HUES64 (cell line): ENCODE results near the gene PIRT.

Experiments
- H3K27ac ChIP-seq: 2 replicates; pipeline ENCODE4 v1.7.0; 2013; ENCODE audit warnings: low read depth, low read length, inconsistent platforms
- H3K27me3 ChIP-seq: 2 replicates; pipeline ENCODE4 v1.6.1; 2013; ENCODE audit warnings: mild to moderate bottlenecking, low read length; ENCODE audit not compliant: insufficient read depth
- H3K36me3 ChIP-seq: 2 replicates; pipeline ENCODE4 v1.6.1; 2013; ENCODE audit warnings: mild to moderate bottlenecking, low read length; ENCODE audit not compliant: insufficient read depth
- H3K4me1 ChIP-seq: 2 replicates; pipeline ENCODE4 v1.6.1; 2013; ENCODE audit warnings: mild to moderate bottlenecking, low read length, moderate library complexity; ENCODE audit not compliant: insufficient read depth
- H3K4me3 ChIP-seq: 2 replicates; pipeline ENCODE4 v1.5.1; 2013; ENCODE audit warnings: mild to moderate bottlenecking, low read length, moderate library complexity
- H3K9ac ChIP-seq: 2 replicates; pipeline ENCODE4 v1.6.1; 2013; ENCODE audit warnings: mild to moderate bottlenecking, low read depth, low read length
- H3K9me3 ChIP-seq: 2 replicates; pipeline ENCODE4 v1.6.1; 2013; ENCODE audit warnings: low read depth, low read length; ENCODE audit not compliant: insufficient read depth
- WGBS: fragments of 150-250, 120-280 bp; methylation state at CpG from one replicate; pipeline ENCODE4 v1.1.7; 2013; ENCODE audit warnings: missing lambda C conversion rate; 5-methylcytosine and 5-hydroxymethylcytosine counted together

PIRT gene

DNA sequence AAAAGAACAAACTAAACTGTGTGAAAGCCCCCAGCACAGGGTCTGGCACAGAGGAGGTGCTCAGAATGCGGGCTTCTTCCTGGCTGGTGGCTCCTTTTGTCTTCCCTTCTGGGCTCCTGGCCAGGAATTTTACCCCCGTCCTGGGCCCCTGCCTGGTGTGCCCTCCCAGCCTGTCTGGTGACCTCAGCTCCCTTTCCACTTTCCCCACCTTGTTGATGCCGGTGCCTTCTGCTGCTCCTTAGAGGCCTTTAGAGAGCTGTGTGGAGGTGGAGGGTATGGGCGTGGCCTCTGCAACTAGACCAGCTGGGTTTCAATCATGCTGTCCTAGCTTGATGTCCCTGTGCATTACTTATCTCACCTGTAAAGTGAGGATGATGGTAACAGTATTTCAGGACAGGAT, 16.8 kb downstream of the PIRT start:
- H3K4me3 ChIP-seq, result no peak overlapping the region
- 67% methylated on average over 3 of the region's 4 CpGs for WGBS
- no peaks in the 10 kb centered on the region for H3K36me3 ChIP-seq
- H3K27ac ChIP-seq, result no peak overlapping the region
- no peaks in the 10 kb centered on the region for H3K9me3 ChIP-seq
- no peaks in the 10 kb centered on the region for H3K4me1 ChIP-seq
- H3K9ac ChIP-seq, result no peak overlapping the region
- no peaks in the 10 kb centered on the region for H3K27me3 ChIP-seq

DNA sequence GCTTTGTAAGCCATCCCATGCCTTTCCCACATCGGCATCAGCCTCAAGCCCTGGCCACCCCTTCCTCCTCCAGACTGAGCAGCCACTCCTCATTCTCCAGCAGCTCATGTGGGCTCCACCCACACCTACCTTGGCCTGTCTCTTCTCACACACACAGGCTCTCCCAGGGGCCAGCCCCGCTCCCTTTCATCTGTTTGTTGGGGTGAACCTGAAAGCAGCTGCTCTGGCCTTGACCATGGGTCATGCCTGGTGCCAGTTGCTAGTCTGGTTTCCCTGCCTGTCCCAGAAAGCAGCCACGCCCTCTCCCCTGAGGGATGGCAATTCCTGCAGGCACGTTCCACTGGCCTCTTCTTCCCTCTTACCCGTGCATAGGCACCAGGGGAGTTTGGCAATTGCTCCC, 22.6 kb downstream of the PIRT start:
- Histone ChIP-seq H3K9ac (no peak overlapping the region), H3K27ac (no peak overlapping the region), H3K4me3 (no peak overlapping the region), H3K9me3 (no peaks in the 10 kb centered on the region), H3K4me1 (no peaks in the 10 kb centered on the region), H3K27me3 (no peaks in the 10 kb centered on the region), H3K36me3 (no peaks in the 10 kb centered on the region)
- whole genome bisulfite sequencing, result 89% methylated on average over 5 of the region's 5 CpGs

DNA sequence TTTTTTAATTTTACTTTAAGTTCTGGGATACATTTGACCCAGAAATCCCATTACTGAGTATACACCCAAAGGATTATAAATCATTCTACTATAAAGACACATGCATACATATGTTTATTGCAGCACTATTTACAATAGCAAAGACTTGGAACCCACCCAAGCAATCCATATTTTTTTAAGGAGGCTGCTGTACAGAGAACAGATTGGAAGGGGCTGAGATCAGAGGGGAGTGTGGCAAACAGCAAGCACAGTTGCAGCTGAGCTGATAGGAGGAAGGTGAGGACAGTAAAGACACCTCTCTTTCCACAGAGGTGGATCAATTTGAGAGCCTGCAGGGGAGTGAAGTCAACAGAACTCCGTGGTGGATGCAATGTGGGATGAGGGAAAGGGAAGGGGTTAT, 23.8 kb downstream of the PIRT start:
- H3K4me3 ChIP-seq, result no peak overlapping the region
- H3K27me3 ChIP-seq, result no peaks in the 10 kb centered on the region
- H3K4me1 ChIP-seq, result no peaks in the 10 kb centered on the region
- WGBS, result 100% methylated on average over 1 of the region's 1 CpG
- H3K9ac ChIP-seq, result no peak overlapping the region
- H3K27ac ChIP-seq, result no peak overlapping the region
- no peaks in the 10 kb centered on the region for H3K9me3 ChIP-seq
- H3K36me3 ChIP-seq, result no peaks in the 10 kb centered on the region

DNA sequence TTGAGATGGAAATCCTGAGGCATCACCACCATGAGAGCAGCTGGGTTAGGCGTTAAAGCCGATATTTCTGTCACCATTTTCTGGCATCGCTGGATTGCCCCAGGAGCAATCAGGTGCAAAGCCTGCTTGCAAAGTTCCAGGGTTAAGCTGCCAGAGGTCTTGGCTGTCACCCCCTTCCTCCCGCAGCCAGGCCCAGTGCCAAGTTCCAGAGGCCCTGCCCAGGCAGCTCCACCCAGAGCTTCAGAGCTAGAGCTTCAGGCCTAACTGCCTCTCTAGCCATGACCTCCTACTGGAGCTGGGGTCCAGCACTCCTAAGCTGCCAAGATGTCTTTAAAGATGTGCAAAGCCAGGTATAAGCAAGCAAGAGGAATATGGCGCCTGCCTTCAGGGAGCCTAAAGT, 25.2 kb downstream of the PIRT start:
- H3K27me3 ChIP-seq, result no peaks in the 10 kb centered on the region
- H3K27ac ChIP-seq, result no peak overlapping the region
- H3K4me3 ChIP-seq, result no peak overlapping the region
- H3K36me3 ChIP-seq, result no peaks in the 10 kb centered on the region
- no peaks in the 10 kb centered on the region for H3K4me1 ChIP-seq
- no peak overlapping the region for H3K9ac ChIP-seq
- 96% methylated on average over 5 of the region's 5 CpGs for WGBS
- no peaks in the 10 kb centered on the region for H3K9me3 ChIP-seq

DNA sequence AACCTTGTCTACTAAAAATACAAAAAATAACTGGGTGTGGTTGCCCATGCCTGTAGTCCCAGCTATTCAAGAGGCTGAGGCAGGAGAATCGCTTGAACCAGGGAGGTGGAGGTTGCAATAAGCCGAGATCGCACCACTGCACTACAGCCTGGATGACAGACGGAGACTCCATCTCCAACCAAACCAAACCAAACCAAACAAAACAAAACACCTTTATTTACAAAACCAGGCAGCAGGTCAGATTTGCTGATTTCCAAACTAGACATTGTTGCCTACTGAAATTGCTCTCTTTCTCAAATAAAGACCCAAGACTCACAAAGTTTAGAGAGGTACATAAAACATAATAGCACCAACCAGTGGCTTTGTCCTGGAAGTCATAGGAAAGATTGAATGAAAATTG, 28.3 kb downstream of the PIRT start:
- Histone ChIP-seq H3K9me3 (no peaks in the 10 kb centered on the region), H3K4me1 (peaks cover 4% of the 10 kb centered on the region; the same call in 1 of the 2 replicates), H3K36me3 (no peaks in the 10 kb centered on the region), H3K9ac (no peak overlapping the region), H3K4me3 (no peak overlapping the region), H3K27ac (no peak overlapping the region), H3K27me3 (no peaks in the 10 kb centered on the region)
- 93% methylated on average over 4 of the region's 4 CpGs for WGBS

DNA sequence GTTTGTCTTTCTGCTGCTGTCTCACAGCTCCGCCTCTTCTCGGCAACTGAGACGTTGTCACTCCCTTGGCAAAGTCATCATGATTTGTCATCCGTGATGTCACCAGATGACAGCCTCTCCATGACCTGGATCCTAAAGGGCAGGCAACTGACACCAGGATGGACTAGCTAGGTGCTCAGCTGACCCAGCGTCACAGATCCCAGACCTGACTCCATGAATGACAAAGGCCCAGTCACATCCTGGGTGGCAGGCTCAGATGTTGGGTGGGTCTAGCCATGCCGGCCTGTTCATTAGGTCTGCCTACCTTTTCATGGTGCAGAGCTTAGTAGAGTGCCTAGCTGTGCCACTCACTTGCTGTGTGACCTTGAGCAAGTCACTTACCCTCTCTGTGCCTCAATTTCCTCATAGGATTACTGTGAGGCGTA, 30.2 kb downstream of the PIRT start:
- Histone ChIP-seq H3K27ac (no peak overlapping the region), H3K4me1 (peaks cover 4% of the 10 kb centered on the region; the same call in 1 of the 2 replicates), H3K9me3 (no peaks in the 10 kb centered on the region), H3K36me3 (no peaks in the 10 kb centered on the region), H3K27me3 (no peaks in the 10 kb centered on the region), H3K9ac (no peak overlapping the region), H3K4me3 (no peak overlapping the region)
- WGBS, result 82% methylated on average over 7 of the region's 7 CpGs

DNA sequence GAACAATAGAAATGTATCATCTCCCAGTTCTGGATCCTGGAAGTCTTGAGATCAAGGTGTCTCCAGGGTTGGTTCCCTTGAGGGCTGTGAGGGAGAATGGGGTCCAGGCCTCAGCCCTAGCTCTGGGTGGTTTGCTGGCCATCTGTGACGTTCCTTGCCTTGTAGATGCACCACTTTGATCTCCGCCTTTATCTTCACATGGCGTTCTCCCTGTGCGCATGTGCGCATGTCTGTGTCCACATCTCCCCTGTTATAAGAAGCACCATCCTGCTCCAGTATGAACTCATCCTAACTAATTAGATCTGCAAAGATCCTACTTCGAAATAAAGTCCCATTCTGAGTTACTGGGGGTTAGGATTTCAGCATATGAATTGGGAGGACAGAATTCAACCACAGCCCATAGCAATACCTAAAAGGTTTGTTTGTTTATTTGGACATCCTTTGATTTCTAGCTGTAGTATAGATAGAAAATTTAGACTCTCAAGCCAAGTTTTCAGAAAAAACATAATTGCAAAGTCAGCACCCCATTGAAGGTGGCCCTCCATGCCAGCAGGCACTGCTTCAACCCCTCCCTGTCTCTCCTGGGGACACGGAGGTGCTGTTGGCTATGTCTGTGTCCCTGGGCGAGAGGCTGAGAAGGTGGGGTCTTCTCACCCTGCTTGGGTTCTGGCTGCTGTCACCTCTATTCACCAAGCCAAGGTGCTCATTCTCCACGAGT, 31.2 kb downstream of the PIRT start:
- Histone ChIP-seq H3K4me1 (peaks cover 4% of the 10 kb centered on the region; the same call in 1 of the 2 replicates), H3K27ac (no peak overlapping the region), H3K9ac (no peak overlapping the region), H3K27me3 (no peaks in the 10 kb centered on the region), H3K9me3 (no peaks in the 10 kb centered on the region), H3K36me3 (no peaks in the 10 kb centered on the region), H3K4me3 (no peak overlapping the region)
- WGBS, result 81% methylated on average over 8 of the region's 9 CpGs

DNA sequence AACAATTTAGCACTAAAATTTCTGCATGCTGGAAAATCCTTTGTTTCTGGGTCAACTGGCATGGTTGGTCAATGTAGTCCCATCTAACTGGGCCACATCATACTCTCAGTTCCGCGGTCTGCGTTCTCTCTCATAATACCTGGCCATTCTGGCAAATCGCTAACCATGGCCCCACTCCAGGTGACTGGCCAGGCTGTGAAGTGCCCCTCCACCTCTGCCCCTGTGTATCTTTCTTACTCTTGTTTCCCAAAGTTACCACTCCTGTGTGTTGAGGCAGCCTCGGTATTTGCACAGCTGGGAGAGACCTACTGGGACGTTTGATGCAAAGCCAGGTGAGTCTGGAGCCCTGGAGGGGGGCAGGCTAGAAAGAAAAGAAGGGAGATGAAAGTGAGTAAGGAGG, 32.0 kb downstream of the PIRT start:
- H3K9ac ChIP-seq, result no peak overlapping the region
- H3K4me3 ChIP-seq, result no peak overlapping the region
- peaks cover 4% of the 10 kb centered on the region; the same call in 1 of the 2 replicates for H3K4me1 ChIP-seq
- H3K36me3 ChIP-seq, result no peaks in the 10 kb centered on the region
- H3K9me3 ChIP-seq, result no peaks in the 10 kb centered on the region
- WGBS, result 92% methylated on average over 6 of the region's 6 CpGs
- no peaks in the 10 kb centered on the region for H3K27me3 ChIP-seq
- H3K27ac ChIP-seq, result no peak overlapping the region

DNA sequence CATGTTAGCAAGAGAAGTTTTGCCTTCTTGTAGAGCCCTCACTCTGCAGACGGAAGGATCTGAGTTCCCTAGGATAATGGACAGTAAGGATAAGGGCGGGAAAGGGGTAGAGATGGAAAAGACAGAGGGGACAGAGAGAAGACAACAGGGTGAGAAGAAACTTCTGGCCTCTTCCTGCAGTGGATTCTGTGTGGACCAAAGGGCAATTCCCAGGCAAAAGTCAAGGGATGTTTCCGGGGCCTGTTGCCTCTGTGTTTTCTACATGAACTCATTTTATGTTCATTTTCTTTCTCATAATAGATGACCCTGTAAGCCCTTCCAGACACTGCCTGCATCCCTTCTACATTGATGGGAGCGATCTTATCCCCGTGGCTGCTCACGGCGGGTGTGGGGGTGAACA, 33.3 kb downstream of the PIRT start:
- 91% methylated on average over 7 of the region's 7 CpGs for WGBS
- H3K36me3 ChIP-seq, result no peaks in the 10 kb centered on the region
- H3K27me3 ChIP-seq, result no peaks in the 10 kb centered on the region
- H3K27ac ChIP-seq, result no peak overlapping the region
- H3K9me3 ChIP-seq, result no peaks in the 10 kb centered on the region
- H3K4me3 ChIP-seq, result no peak overlapping the region
- H3K9ac ChIP-seq, result no peak overlapping the region
- peaks cover 4% of the 10 kb centered on the region; the same call in 1 of the 2 replicates for H3K4me1 ChIP-seq

DNA sequence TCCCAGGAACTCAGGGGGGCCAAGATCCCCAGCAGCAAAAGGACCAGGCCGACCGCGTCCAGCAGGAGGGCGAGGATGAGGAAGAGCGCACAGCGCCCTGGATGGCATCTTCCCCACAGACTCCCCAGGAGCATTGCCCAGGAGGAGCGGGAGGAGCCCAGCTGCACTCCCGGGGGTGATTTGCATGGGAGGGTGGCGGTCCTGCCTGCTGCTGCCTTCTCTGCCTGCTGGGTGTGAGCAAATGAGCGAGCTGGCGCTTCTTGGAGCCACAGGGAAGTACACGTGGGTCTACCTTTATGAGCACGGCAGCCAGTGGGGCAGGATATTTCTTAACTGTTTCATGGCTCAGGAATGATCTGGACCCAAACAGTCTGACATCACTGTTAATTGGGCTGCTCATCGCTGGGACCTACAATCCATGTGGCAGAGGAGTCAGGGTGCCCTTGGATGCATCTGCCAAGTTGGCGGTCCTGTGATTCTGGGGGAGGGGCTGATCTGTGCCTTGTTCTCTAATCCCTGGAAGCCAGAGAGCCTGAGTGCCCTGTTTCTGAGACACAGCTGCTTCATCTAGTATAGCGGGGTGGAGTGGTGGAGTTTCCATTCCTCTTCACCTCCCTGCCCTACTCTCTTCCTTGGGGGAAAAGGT, 33.9 kb downstream of the PIRT start, which contains the start of gene TMEM238L:
Gene TMEM238L (minus strand): TSS at position 270 of the 646 bp plus-strand sequence. CDS start 136 bp downstream, at position 134.
- Histone ChIP-seq H3K27me3 (no peaks in the 10 kb centered on the region), H3K9me3 (no peaks in the 10 kb centered on the region), H3K4me3 (no peak within 1 kb of the TSS), H3K36me3 (no peaks in the 10 kb centered on the region), H3K4me1 (peaks cover 4% of the 10 kb centered on the region; the same call in 1 of the 2 replicates), H3K27ac (no peak within 1 kb of the TSS), H3K9ac (no peak within 1 kb of the TSS)
- 84% methylated on average over 15 of the region's 16 CpGs for WGBS

DNA sequence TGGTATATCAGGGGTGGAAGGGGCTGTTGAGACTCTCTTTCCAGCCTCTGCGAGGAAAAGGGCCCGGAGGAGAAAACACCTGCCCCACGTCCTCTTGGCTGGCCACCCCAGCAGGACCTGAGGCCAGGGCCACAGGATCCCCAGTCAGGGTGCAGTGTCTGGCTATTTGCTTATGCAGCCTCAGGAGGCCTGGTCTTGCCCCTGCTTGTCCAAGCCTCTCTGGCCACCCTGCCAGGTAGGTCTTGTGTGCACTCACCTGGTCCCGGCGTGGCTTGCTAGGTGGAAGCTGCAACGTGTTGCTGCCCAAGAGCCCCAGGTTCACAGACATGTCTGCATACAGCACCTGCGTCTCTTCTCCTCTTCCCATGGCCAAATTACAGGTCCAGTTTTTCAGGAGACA, 34.5 kb downstream of the PIRT start:
- Histone ChIP-seq H3K27me3 (no peaks in the 10 kb centered on the region), H3K9ac (no peak overlapping the region), H3K27ac (no peak overlapping the region), H3K4me3 (no peak overlapping the region), H3K9me3 (no peaks in the 10 kb centered on the region), H3K4me1 (peaks cover 4% of the 10 kb centered on the region; the same call in 1 of the 2 replicates), H3K36me3 (no peaks in the 10 kb centered on the region)
- 93% methylated on average over 7 of the region's 7 CpGs for WGBS
